Head of caudate nucleus (tissue), 42 donors: ENCODE data around the gene ZNF296.
A peak's percentile ranks its signal among the peaks of the same experiment; 100 is the strongest.

ENCODE experiments used
- DNase-seq, 42 donors: peaks; one replicate each; pipeline versions ENCODE4 v3.0.0 to v3.0.0-alpha.2; 2020 to 2021; ENCODE audit warnings: mixed read lengths in 7 of 42
- intact Hi-C: fragments of 100-400 bp; cut with DNase I; formaldehyde crosslinking; loops from one replicate; pipeline ENCODE4 v1.15.0; 2022

Gene ZNF296

GRCh38 chr19:45069056-45069455 lies 7.2 kb downstream of the ZNF296 start:
- intact Hi-C loops, result no loop called here
- no peak for DNase-seq

DNA sequence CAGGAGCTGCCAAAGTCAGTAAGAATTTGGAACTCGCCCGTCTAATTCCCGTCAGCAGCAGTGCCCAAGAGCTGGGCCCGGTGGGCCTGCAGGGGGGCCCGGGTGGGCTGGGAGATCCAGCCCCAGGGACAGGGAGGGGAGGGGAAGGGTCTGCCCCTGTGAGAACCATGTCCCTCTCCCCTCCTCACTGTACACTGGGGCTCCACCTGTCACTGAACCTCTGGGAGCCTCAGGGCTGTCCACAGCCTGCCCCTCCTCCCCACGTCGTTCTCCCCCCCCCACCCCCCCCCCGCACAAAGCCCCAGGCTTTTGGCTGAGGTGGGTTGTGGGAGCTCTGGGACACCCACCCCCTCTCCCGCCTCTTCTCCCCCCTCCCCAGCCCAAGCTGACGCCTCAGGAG lies 8.2 kb downstream of the ZNF296 start:
- DNase-seq, result no peak
- intact Hi-C loops, result no loop called here

DNA sequence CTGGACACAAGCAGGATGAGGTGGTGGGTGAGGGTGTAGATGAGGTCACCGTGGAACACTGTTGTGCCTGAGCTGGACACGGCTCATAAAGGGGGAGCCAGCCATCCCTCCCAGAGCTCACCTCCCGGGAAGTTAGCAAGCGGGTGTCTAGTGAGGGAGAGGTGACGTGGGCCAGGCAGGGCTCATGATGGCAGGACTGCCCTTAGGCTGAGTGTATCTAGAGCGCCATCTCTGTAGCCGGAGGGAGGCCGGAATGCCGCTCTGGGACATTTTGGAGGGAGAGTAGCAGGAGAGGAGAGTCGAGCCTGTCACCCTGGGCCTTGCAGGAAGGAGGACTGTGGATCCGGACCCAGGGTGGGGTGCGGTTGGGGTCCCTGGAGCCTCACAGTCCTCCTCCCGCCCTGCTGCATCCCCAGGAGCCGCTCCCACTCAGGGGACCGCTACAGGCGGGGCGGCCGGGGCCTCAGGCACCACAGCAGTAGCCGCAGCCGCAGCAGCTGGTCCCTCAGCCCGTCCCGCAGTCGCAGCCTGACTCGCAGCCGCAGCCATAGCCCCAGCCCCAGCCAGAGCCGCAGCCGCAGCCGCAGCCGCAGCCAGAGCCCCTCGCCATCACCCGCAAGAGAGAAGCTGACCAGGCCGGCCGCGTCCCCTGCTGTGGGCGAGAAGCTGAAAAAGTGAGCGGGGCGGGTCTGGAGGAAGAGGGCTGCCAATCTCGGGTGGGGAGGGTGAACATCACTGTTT lies 9.2 kb downstream of the ZNF296 start:
- no peak for DNase-seq
- intact Hi-C loops, result no loop called here

GRCh38 chr19:45063851-45064801 lies 12.2 kb downstream of the ZNF296 start:
- no peak for DNase-seq
- intact Hi-C loops, result no loop called here

DNA sequence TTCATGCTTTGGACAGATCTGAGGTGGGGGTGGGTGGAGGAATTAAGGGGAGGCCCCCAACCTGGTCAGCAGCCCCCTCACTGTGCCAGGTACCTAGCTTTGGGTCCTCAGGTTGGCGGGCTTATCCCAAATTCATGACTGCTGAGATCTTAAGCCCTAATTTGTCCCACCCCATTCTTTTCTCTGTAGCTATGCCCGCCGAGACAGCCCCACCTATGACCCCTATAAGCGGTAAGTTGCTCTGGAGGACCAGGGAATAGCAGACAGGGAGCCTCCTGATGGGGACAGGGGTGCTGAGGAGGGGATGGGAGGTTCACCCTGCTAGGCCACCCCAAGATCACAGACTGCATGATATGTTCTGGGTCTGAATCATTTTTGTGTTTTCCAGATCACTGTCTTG lies 14.3 kb downstream of the ZNF296 start:
- intact Hi-C loops, result no loop called here

GRCh38 chr19:45059258-45059965 lies 16.9 kb downstream of the ZNF296 start:
- intact Hi-C loops, result loop anchor here (5.0 to 10.0 kb wide), 2 partner anchors 42 to 155 kb away; partner anchors contain the start of gene APOE

More for the DNA sequence above, 14.3 kb downstream of the ZNF296 start:
- no peak for DNase-seq

DNA sequence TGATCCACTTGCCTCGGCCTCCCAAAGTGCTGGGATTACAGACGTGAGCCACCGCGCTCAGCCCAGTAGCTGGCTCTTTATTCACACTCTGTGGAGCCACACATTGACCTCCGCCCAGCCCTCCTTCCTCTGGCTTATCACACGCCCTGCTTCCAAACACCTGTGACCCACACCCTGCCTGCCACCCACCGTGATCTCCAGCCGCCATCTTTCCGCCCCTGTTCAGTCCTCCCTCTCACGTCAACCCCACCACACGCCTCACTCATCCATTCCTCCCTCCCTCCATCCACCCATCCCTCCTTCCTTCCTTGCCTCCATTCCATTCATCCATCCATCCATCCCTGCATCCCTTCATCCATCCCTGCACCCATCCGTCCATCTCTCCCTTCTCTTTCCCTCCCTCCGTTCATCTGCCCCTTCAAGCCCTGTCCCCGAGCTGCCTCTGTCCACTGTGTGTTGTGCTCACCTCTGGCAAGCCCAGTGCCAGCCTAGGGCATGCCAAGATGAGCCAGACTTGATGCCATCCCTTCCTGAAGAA lies 17.6 kb downstream of the ZNF296 start:
- DNase-seq, result no peak
- intact Hi-C loops, result loop anchor here (5.0 to 10.0 kb wide), 2 partner anchors 41 to 154 kb away; partner anchors contain the start of gene APOE

More at GRCh38 chr19:45059258-45059965, 16.9 kb downstream of the ZNF296 start:
- DNase-seq, result peak; percentile 42 to 95 (median 87)

DNA sequence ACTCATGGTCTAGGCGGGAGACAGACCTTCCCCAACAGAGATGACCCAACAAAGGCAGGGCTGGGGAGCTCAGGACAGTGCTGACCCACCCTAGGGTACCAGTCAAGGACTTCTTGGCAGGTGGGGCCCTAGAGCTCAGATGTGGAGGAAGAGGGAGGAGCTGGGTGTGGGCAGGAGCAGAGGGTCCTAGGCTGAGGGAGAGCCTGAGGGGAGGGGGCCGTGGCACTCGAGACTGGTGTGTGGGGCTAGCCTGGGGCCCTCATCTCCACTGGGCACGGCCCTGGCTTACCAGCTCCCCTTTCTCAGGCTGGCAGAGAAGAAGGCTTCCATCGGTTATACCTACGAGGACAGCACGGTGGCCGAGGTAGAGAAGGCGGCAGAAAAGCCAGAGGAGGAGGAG lies 18.8 kb downstream of the ZNF296 start:
- intact Hi-C loops, result loop anchor here (5.0 to 10.0 kb wide), 2 partner anchors 40 to 153 kb away; partner anchors contain the start of gene APOE
- no peak for DNase-seq

DNA sequence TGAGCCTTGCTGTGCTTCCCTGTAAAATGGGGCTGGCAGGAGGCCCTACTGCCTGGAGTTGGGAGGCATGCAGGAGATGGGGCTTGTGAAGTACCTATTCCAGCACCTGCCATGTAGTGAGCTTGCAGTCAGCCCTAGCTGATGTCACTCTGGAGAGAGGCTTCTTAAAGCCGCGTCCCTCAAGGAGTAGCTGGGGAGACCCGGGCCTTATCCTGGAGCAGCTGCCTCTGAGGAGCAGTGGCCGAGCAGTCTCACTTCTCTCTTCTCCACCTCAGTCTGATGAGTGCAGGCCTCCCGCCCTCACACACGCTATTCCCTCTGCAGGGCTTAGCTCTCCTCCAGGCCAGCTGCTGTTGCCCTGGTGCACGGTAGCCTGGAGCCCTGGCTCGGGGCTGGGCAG lies 19.4 kb downstream of the ZNF296 start:
- DNase-seq, result no peak
- intact Hi-C loops, result loop anchor here (5.0 to 10.0 kb wide), 2 partner anchors 40 to 152 kb away; partner anchors contain the start of gene APOE

DNA sequence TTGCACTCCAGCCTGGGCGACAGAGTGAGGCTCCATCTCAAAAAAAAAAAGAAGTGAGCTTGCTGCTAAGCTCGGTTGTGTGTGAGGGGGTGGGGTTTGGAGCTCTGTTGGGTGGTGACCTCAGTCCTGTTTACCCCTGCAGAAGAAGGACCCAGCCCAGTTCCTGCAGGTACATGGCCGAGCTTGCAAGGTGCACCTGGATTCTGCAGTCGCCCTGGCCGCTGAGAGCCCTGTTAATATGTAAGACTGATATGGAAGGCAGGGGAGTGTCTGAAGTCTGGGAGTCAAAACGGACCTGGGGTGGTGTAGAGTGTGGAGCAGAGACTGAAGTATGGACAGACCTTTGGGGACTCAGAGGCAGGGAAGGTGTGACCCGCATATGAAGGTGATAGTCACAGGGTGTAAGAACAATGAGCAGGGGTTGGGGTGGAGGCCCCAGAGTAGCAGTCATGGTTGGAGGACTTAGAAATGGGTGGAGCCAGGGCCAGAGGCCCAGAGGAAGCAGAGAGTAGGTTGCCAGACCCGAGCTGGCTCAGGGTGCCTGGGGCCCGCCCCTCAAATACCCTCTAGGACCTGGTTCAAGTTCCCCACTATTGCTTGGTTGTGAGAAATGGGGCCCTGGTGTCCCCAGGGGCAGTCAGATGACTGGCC lies 24.2 kb downstream of the ZNF296 start:
- DNase-seq, result no peak
- intact Hi-C loops, result loop anchor here (10.0 kb wide), 1 partner anchor 147 kb away; the partner anchor contains the start of gene APOE

DNA sequence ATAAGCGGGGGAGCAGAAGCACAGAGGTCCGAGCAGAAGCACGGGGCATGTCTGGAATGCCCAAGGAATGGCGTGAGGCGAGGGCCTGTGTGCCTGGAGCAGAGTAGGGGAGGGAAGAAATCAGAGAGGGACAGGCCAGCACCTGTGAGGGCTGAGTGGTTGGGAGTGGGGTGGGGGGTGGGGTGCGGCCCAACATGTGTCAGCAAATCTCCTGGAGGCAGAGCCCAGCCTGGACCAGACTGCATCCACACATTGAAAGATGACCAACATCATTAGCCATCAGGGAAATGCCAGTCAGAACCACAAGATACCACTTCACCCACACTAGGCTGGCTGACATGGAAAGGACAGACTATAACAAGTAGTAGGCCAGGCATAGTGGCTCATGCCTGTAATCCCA lies 26.2 kb downstream of the ZNF296 start:
- intact Hi-C loops, result loop anchor here (10.0 kb wide), 1 partner anchor 145 kb away; the partner anchor contains the start of gene APOE
- DNase-seq, result no peak

DNA sequence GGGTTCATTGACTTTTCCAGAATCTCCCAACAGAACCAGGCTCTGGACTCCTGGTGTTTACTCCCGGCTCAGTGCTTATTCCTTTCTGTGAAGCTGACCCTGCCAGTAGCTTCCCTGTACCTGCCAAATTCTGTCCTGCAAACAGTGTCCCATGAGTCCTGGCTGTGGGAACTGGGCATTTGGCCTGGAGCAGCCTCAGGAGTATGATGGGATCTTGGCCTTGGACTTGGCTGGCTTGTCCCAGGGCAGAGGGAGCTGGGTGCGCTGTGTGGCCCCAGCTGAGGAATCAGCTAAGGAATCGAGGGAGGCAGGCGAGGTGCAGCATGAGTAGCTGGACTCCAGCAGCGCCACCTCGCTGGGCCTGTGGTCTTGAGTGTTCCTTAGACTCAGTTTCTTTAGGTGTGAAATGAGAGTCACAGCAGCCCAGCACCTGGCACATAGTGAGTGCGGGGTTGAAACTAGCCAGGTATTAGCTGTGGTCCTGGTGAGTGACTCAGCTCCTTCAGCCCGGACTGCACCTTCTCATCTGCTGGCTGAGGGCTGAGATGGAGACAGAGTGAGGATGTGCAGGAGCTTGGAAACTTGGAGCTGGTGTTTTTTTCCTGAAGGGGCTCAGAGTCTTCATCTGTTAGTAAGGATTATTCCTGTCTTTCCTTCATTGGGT lies 27.1 kb downstream of the ZNF296 start:
- DNase-seq, result peak in 23 of 42 donors; percentile 16 to 69 (median 35)
- intact Hi-C loops, result no loop called here

DNA sequence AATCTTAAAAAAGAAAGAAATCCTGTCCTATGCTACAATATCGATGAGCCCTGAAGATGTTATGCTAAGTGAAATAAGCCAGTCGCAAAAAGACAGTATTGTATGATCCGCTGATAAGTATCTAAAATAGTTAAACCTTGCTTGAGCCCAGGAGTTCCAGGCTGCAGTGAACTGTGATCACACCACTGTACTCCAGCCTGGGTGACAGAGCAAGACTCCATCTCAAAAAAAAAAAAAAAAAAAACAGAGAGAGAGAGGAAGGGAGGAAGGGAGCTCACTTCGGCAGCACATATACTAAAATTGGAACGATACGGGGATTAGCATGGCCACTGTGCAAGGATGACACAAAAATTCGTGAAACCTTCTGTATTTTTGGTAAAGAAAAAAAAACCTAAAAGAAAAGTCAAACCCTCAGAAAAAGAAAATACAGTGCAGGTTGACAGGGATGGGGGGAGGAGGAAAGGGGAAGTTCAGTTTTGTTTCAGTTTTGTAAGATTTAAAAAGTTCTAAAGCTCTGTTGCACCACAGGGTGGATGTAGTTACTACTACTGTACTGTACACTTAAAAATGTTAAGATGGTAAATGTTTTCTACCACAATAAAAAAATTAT lies 29.0 kb downstream of the ZNF296 start:
- intact Hi-C loops, result no loop called here
- no peak for DNase-seq

- intact Hi-C loops, result no loop called here
Measured at GRCh38 chr19:45046355-45046754, 29.9 kb downstream of the ZNF296 start.

GRCh38 chr19:45045671-45046353 lies 30.5 kb downstream of the ZNF296 start:
- intact Hi-C loops, result no loop called here
- peak; percentile 68 to 96 (median 90) for DNase-seq

More at GRCh38 chr19:45046355-45046754, 29.9 kb downstream of the ZNF296 start:
- peak in 1 of 42 donors; percentile 40 for DNase-seq

DNA sequence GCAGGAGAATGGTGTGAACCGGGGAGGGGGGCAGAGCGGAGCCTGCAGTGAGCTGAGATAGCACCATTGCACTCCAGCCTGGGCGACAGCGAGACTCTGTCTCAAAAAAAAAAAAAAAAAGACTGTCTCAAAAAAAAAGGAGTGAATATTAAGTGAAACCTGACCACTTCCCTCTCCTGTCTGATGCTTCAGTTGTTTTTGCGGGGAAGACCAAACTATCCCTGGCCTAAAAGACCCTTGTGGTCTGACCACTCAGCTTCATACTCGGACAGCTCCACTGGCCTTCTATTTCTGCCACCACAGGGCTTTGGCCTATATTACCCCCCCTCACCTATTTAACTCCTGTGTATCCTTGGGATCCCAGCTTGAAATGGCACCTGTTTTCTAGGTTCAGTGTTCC lies 35.2 kb downstream of the ZNF296 start:
- no peak for DNase-seq
- intact Hi-C loops, result no loop called here
